ENCODE results near the gene AKAP13. TPM values are rescaled to one million over a fixed set of nuclear protein-coding genes. Genes with fewer than 3 reads are reported as not detected.

The AKAP13 gene
- total RNA-seq, 6 donors from 2014 or later: 329 to 1,278 (median 748) TPM

DNA sequence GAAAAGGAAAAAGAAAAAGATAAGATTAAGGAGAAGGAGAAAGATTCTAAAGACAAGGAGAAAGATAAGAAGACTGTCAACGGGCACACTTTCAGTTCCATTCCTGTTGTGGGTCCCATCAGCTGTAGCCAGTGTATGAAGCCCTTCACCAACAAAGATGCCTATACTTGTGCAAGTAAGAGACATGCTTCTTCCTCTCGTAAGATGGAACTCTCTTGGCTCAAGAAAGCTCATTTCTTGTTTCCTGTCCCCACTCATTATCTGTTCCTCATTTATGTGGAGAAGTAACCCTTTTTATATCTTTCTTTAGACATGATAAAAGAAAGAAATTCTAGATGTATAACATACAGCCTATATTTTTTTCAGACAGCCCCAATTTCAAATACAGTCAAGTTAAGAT lies 312.9 kb downstream of the AKAP13 start:
- H3K36me3 ChIP-seq: peaks cover 34 to 75% (median 47%) of the 10 kb centered on the region in 4 donors
- H3K27ac ChIP-seq: peak overlapping the region; percentile 13 to 81 (median 68)
- WGBS, 2 donors: 31 to 46% methylated on average over 2 of the region's 2 CpGs
- no peak overlapping the region for H3K4me3 ChIP-seq
- no peaks in the 10 kb centered on the region for H3K9me3 ChIP-seq
- TF ChIP-seq, protein P1, sequence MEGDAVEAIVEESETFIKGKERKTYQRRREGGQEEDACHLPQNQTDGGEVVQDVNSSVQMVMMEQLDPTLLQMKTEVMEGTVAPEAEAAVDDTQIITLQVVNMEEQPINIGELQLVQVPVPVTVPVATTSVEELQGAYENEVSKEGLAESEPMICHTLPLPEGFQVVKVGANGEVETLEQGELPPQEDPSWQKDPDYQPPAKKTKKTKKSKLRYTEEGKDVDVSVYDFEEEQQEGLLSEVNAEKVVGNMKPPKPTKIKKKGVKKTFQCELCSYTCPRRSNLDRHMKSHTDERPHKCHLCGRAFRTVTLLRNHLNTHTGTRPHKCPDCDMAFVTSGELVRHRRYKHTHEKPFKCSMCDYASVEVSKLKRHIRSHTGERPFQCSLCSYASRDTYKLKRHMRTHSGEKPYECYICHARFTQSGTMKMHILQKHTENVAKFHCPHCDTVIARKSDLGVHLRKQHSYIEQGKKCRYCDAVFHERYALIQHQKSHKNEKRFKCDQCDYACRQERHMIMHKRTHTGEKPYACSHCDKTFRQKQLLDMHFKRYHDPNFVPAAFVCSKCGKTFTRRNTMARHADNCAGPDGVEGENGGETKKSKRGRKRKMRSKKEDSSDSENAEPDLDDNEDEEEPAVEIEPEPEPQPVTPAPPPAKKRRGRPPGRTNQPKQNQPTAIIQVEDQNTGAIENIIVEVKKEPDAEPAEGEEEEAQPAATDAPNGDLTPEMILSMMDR (IDR thresholded peaks at IDR 0.05): no peak
- no peak for TF ChIP-seq EP300 (IDR thresholded peaks at IDR 0.05)
- TF ChIP-seq POLR2AphosphoS5 (IDR thresholded peaks at IDR 0.05): no peak
- TF ChIP-seq POLR2A (IDR thresholded peaks at IDR 0.05): no peak
- ATAC-seq (ENCODE audit: low FRiP score in 2 of 2) (no peak), DNase-seq (no peak)
- H3K27me3 ChIP-seq: no peaks in the 10 kb centered on the region
- peaks cover 37 to 54% (median 48%) of the 10 kb centered on the region in 4 donors for H3K4me1 ChIP-seq

GRCh38 chr15:85694091-85694490 lies 313.7 kb downstream of the AKAP13 start:
- H3K27ac ChIP-seq: peak overlapping the region in 1 of 4 donors; percentile 62
- no peaks in the 10 kb centered on the region for H3K9me3 ChIP-seq
- no peaks in the 10 kb centered on the region for H3K27me3 ChIP-seq
- H3K4me1 ChIP-seq: peaks cover 29 to 48% (median 41%) of the 10 kb centered on the region in 4 donors
- no peak overlapping the region for H3K4me3 ChIP-seq
- TF ChIP-seq, protein P1 (IDR thresholded peaks at IDR 0.05): no peak
- TF ChIP-seq POLR2AphosphoS5 (IDR thresholded peaks at IDR 0.05) (no peak), EP300 (IDR thresholded peaks at IDR 0.05) (no peak), POLR2A (IDR thresholded peaks at IDR 0.05) (no peak)
- ATAC-seq (ENCODE audit: low FRiP score in 2 of 2) (no peak), DNase-seq (no peak)
- peaks cover 34 to 70% (median 47%) of the 10 kb centered on the region in 4 donors for H3K36me3 ChIP-seq
- 70 to 76% methylated on average over 4 of the region's 4 CpGs for WGBS, 2 donors

GRCh38 chr15:85700767-85701166 lies 320.4 kb downstream of the AKAP13 start:
- Histone ChIP-seq H3K36me3 (peaks cover 14 to 35% (median 20%) of the 10 kb centered on the region in 4 donors), H3K9me3 (no peaks in the 10 kb centered on the region), H3K27me3 (no peaks in the 10 kb centered on the region), H3K4me3 (no peak overlapping the region), H3K4me1 (peaks cover 39 to 44% (median 42%) of the 10 kb centered on the region in 4 donors), H3K27ac (peak overlapping the region in 2 of 4 donors; percentile 88 to 89)
- no peak for DNase-seq
- ATAC-seq (ENCODE audit: low FRiP score in 2 of 2): no peak
- WGBS, 2 donors: 77 to 80% methylated on average over 3 of the region's 3 CpGs
- no peak for TF ChIP-seq POLR2AphosphoS5 (IDR thresholded peaks at IDR 0.05)
- no peak for TF ChIP-seq EP300 (IDR thresholded peaks at IDR 0.05)
- TF ChIP-seq POLR2A (IDR thresholded peaks at IDR 0.05): no peak
- TF ChIP-seq, protein P1 (IDR thresholded peaks at IDR 0.05): no peak

GRCh38 chr15:85702321-85703101 lies 322.1 kb downstream of the AKAP13 start:
- H3K4me3 ChIP-seq: no peak overlapping the region
- no peaks in the 10 kb centered on the region for H3K27me3 ChIP-seq
- H3K27ac ChIP-seq: peak overlapping the region; percentile 74 to 89 (median 83)
- H3K4me1 ChIP-seq: peaks cover 56 to 61% (median 60%) of the 10 kb centered on the region in 4 donors
- H3K36me3 ChIP-seq: peaks cover 5 to 30% (median 8%) of the 10 kb centered on the region in 4 donors
- TF ChIP-seq POLR2A (IDR thresholded peaks at IDR 0.05) (no peak), EP300 (IDR thresholded peaks at IDR 0.05) (peak in 2 of 4 donors; percentile 64 to 90), POLR2AphosphoS5 (IDR thresholded peaks at IDR 0.05) (peak; percentile 50 to 90)
- TF ChIP-seq, protein P1 (IDR thresholded peaks at IDR 0.05): no peak
- WGBS, 2 donors: 40 to 46% methylated on average over 7 of the region's 7 CpGs
- DNase-seq (no peak), ATAC-seq (ENCODE audit: low FRiP score in 2 of 2) (peak in 1 of 2 donors; percentile 3)
- H3K9me3 ChIP-seq: no peaks in the 10 kb centered on the region
